NCI-H2171 treated with DMSO at 0.1 percent for 48 hours (cell line): ENCODE data around the gene KANSL3.
"Not testable (repeated sequence)": the region's sequence is repeated elsewhere in the genome, so short reads cannot be mapped to it uniquely, and the experiment has no call there.

Experiments
- DNase-seq: peaks from one replicate; lab custom pipeline; 2025; lab: John Stamatoyannopoulos, UW

KANSL3 gene

DNA sequence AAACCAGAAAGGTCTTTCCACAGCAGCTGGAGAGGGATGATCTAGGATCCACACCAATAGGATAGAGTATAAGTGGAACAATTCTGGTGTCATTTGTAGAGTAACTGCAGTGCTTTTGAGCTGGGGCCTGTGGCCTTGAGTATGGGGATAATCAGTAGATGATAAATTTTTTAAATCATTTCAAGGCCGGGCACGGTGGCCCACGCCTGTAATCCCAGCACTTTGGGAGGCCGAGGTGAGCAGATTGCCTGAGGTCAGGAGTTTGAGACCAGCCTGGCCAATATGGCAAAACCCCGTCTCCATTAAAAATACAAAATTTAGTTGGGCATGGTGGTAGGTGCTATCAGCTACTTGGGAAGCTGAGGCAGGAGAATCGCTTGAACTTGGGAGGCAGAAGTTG, 80.7 kb downstream of the KANSL3 start:
- not testable (repeated sequence) for DNase-seq

DNA sequence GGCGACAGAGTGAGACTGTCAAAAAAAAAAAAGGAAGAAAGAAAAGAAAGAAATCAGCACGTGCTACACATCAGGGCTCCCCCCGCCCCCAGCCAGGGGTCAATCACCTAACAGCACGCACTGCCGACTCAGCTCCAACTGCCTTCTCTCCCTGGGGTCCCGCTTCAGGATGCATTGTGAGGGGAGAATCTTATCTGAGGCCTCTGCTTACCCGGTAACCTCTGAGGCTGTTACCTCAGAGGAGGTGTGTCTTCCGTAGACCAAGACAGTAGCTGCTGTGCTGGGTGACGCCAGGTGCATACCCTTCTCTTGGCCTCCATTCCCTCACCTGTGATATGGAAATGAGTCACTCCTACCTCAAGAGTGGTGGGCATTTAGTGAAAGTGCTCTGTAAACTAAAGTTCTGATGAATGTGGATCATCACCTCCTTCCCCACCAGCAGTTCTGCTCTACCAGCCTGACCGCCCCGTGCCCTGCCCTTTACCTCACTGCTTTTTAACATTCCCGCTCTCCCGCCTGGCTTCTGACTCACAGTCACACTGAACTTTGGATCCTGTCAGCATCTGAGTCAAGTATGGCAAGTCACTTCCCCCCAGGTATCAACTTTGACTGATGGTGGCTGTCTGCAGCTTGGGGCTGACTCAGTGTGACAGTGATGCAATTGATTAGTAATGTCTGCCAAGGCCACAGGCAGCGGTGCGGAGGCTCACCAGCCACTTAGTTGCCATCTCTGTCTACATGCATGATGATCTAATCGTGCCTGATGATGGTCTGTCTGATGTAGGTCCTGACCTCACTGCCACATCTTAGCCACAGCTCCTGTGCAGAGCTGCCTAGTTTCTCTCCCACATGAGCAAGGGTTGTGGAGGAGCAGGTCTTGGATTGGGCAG, 81.4 kb downstream of the KANSL3 start:
- no peak for DNase-seq

DNA sequence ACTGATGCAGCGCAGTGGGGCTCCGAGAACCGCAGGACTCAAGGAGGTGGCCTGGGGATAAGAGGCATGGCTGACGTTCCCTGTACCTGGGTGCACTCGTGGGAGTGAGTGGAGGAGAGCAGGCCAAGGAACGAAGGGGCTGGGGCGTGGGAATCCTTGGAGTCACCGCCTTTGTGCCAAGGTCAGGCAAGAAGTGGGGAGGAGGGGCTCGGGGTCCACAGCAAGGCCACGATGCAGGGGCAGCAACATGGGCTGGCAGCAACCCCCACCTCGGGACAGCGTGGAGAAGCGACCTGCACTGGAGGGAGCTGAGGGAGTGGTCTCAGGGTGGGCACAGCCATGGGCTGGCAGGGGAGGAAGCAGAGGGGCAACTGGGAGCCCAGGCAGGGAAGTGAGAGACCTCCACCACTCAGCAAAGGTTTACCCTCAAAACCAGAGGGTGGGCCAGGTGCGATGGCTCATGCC, 82.9 kb downstream of the KANSL3 start:
- no peak for DNase-seq

DNA sequence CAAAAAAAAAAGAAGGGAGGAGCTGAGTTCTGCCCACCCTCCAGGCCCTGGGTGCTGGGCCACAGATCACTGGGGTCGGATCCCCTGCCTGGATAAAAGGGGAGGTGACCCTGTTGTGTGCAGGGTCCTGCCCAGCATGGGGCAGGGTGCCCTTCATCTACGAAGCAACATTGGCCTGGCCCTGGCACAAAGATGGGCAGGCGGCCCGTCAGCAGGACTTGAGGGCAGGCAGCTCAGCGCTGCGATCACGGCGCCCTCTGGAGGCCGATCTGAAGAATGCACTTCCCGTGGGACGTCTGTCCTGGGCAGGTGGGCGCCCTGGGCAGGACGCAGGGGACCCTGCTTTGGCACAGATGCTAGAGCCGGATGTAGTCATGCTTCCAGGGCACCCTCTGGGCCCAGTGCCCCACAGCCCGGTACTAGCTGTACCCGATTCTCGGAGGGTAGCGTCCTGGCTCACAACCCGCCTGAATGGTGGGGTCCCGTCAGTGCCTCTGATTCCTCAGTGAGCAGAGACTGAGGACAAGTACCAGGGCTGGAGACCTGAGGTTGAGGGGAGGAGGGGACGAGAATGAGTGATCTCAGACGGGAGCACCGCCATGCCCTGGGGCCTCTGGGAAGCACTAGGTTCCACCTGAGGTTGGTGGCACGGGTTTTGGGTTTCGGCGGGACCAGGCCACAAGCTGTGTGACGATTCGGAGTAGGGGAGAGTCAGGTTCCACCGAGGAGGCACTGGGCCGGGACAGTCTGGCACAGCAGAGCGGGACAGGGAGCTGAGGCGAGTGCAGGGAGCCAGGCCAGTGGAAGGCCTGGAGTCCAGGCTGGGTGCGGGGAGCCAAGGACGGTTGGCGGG, 83.6 kb downstream of the KANSL3 start:
- peak; percentile 61 for DNase-seq

DNA sequence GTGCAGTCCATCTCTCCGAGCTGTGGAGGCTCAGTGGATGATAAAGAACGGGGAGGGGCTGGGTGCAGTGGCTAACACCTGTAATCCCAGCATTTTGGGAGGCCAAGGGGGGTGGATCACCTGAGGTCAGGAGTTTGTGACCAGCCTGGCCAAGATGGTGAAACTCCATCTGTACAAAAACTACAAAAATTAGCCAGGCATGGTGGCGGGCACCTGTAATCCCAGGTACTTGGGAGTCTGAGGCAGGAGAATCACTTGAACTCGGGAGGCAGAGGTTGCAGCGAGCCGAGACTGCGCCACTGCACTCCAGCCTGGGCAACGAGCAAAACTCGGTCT, 84.2 kb downstream of the KANSL3 start:
- DNase-seq: not testable (repeated sequence)

DNA sequence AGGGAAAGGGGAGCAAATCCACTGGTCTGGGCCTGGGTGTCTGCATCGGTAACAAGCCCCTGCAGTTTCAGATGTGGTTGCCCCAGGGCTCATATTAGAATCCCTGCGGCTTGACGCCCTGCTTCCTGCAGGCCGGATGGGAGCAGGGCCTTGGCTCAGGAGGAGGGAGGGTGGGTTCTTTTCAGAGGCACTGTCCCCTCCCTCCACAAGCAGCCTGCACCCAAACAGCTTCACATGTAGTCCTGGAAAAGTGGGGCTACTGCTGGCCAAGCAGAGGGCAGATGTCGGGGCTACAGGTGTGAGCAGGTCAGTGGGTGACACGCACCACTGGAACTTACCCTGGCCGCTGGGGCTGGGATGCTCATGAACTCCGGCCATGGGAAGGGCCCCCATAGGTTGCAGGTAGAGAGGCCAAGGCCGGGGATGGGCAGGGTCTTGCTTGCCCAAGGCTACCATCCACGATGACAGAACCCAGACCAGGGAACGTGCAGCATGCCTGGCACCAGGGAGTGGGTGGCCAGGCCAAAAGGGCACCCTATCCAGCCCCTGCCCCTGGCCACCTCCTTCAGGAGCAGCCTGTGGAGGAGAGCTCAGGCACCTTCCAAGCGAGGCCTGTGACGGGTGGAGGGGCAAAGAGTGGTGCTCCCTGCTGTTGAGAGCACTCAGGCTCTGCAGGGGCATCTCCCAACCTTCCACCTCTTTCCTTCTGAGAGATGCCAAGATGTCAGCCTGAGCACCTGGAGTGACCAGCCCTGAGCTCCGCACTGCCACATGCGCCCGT, 84.7 kb downstream of the KANSL3 start:
- no peak for DNase-seq

DNA sequence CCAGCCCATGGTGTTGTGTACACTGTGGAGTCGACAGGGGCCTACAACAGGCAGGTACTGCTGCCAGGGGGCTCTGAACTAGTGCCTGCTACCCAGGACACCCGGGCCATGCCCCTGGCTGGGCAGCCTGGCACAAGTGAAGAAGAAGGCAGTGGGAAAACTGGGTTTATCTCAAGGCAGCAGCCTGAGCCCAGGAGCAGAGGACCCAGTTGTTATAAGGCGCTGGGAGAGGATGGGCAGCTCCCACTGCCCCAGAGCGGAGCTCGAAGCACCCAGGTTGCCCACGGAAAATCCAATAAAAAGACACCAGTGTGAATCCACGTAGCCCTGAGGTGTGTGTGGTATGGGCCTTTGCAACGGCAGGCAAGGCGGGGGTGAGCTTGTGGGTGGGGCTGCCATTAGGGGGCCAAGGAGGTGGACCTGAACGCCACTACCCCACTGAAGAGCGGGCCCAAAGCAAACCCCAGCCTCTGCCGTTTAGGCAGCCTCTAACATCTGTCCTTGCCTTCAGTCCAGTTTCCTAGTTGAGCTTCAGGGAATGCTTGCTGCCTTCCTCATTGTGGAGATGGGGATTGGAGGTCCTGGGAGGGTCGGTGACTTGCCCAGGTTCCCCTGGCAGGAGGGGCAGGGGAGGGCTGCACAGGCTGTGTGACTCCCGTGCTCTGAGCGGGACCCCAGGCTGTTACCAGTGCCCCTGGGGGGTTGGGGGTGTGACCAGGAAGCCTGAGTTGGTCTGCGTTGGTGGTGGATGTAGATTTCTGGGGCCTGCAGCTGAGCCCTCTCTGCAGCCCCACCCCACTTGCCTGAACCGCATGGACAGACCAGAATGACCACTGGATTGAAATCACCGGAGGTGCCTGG, 85.6 kb downstream of the KANSL3 start:
- no peak for DNase-seq

DNA sequence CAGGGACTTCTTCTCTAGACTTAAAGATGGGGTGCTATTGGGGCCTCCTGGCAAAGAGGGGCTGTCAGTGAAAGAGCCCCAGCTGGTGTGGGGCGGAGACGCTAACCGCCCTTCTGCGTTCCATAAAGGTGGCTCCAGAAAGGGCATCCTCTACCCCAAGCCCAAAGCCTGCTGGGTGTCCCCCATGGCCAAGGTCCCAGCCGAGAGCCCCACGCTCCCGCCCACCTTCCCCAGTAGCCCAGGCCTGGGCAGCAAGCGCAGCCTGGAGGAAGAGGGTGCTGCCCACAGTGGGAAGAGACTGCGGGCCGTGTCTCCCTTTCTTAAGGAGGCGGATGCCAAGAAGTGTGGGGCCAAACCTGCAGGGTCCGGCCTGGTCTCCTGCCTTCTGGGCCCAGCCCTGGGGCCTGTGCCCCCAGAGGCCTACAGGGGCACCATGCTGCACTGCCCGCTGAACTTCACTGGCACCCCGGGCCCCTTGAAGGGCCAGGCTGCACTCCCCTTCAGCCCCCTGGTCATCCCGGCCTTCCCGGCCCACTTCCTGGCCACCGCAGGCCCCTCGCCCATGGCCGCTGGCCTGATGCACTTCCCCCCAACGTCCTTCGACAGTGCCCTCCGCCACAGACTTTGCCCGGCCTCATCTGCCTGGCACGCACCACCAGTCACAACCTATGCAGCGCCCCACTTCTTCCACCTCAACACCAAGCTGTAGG, 86.4 kb downstream of the KANSL3 start:
- no peak for DNase-seq

DNA sequence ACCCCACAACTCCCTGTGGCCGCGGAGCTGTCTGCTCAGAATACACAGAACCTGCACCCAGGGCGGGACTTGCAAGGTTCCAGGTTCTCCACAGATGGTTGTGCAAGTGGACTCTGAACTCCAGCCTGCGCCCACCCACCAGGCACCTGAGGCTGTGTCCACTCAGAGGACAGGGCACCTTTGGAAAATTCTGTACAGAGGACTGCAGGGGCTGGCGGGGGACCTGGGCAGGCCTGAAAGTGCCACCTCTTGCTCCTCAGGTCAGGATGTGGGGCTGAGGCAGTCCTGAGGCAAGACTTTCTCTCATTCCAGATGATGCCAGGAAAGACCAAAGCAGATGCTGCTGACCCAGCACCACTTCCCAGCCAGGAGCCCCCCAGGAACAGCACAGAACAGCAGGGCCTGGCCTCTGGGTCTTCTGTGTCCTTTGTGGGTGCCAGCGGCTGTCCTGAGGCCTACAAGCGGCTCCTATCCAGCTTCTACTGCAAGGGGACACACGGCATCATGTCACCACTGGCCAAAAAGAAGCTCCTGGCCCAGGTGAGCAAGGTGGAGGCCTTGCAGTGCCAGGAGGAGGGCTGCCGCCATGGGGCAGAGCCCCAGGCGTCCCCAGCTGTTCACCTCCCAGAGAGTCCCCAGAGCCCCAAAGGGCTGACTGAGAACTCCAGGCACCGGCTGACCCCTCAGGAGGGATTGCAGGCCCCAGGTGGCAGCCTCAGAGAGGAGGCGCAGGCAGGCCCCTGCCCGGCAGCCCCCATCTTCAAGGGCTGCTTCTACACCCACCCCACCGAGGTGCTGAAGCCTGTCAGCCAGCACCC, 87.1 kb downstream of the KANSL3 start:
- DNase-seq: no peak

DNA sequence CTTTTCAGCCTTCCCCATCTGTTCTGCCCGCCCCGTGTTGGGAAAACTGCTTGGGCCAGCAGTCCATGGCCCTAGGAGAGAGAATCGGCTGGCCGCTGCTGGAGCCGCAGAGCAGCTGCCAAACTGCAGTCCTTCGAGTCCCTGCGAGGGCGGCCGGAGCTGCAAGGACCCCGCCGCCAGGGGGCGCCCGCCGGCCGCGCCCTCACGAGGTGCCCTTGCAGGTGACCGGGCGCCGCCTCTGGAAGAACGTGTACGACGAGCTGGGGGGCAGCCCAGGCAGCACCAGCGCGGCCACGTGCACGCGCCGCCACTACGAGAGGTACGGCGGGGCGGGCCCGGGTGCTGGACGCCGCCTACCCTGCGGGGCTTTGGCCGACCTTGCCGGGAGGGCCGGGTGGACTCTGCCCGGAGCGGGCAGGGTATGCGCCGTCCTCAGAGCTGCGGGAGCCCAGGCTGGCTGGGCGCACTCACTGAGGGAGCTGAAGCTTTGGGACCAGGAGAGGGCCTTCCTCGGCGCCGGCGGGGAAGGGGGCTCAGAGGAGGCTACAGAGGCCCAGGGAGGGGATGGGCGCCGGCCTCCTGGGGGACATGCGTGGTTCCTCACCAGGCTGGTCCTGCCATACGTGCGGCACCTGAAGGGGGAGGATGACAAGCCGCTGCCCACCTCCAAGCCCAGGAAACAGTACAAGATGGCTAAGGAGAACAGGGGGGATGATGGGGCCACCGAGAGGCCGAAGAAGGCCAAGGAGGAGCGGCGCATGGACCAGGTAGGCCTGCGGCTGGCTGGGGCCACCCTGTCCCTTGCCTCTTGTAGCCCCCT, 87.9 kb downstream of the KANSL3 start:
- DNase-seq: no peak

DNA sequence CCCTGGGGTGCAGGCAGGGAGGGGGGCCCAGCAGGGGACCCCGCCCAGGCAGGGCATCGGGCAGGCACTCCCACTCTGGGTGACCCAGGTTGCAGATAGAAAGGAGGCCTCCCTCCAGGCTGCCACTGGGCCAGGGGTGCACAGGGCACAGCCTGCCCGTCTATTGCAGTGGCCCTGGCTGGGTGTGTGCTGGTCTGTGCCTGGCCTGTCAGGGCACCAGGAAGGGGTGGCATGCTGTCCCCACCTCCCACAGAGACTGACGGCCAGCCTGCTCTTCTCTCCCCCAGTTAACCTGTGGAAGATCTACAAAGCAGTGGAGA, 88.7 kb downstream of the KANSL3 start:
- no peak for DNase-seq

DNA sequence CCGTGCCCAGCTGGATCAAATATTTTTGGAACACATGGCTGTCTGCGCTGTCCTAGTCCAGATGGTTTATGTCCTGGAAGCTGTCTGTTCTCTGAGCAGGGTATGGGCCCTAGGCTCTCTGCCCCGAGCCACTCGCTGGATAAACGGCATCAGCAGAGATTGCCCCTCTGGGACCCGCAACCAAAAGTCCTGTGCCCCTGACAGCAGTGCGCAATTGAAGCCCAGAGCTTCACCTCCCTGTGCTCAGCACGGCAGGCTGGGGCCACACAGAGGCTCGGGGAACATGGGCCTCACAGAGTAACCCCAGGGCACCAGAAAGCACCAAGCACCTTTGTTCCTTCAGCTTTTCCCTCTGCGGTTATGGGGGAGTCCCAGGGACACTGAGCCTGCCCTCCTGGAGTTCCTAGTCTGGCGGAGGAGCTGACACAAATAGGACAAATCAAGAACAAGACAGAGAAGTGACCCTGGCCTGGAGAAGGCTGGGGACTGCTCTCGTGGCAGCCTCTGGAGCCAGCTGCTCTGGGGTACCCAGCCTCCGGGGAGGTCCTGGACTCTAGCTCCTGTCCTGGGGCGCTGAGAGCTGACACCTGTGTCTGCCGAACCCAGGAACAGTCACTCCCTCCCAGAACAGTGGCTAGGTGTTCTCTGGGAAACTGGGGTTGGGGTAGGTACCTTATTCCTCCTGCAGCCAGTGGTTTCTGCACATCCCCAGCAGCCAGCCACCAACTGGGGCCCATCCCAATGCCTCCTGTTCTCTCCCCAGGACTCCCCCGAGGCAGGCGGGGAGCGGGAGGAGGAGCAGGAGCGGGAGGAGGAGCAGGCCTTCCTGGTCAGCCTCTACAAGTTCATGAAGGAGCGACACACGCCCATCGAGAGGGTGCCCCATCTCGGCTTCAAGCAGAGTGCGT, 89.3 kb downstream of the KANSL3 start:
- no peak for DNase-seq

DNA sequence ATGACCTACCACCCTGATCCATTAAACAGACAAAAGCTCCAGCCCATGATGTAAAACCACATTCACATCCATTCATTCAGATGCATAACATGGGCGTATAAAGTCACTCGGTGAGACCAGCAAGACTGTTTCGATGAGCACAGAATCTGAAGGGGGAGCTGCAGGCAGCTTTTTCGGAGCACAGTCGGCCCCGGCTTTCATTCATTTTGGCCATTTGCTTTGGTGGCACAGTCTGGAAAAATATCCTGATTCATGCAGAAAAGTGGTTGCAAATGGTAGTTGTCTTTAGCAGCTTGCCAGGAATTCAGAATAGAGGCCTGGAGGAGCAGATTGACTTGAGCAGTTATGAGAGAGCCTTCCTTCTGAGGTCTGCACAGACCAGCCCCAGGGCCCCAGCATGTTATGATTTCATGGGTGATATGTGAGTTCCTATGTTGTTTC, 90.4 kb downstream of the KANSL3 start:
- DNase-seq: no peak

DNA sequence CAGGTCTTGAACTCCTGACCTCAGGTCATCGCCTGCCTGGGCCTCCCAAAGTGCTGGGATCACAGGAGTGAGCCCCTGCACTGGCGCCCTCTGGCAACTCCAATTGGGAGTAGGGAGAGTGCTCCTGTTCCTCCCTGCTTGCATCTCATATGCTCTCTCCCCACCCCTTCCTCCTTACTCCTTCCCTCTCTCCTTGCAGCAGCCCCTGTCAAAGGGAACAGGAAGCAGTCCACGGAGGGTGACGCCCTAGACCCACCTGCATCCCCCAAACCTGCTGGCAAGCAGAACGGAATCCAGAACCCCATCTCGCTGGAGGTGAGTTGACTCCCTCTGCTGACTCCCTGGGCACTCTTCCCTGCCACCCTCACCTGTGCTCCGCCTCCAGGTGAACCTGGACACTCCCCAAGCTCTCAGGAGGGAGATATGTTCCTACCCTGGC, 90.9 kb downstream of the KANSL3 start:
- no peak for DNase-seq

DNA sequence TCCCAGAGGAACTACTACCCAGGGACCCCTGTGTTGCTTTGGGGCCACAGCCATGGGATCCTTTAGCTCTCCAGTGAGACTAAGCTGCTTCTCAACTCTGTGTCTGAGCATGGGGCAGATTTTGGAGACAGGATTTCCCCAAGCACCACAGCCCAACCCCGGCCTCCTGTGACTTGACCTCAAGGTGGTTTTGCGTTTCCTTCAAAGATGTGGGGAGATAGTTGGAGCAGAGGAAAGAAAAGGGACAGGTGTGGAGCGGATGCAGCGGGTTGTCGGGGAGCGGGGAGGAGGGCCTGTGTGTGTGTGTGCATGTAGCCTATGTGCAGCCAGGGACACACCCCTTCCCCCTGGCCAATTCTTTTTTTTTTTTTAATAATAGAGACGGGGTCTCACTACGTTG, 91.3 kb downstream of the KANSL3 start:
- no peak for DNase-seq

DNA sequence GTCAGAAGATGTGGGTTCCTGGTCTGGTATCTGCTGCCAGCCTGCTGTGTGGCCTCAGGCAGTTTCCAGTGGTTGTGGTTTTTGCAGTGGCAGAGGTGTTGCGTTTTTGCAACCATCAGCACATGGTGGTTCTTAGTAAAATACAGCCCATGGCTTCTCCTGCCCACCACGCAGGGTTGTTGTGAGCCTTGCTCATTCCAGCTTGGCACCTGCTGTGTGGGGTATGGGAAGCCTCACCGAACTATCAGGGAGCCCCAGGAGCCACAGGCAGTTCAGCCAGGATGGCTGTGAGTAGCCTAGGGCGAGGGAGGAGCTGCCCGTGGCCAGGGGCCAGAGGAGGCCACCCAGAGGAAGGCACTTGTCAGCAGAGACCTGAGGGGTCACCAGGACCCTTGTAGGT, 91.8 kb downstream of the KANSL3 start:
- no peak for DNase-seq
